Hindlimb muscle (tissue), 1 donor: ENCODE data around the gene TNIK. TPM values are rescaled to one million over a fixed set of nuclear protein-coding genes. Genes with fewer than 3 reads are reported as not detected.

ENCODE experiments used
- DNase-seq: peaks from one replicate; pipeline ENCODE4 v3.0.0-alpha.2; 2013
- polyA plus RNA-seq: library from polyadenylated mRNA; unstranded; fragments of 120-200 nt; gene quantifications from one replicate; pipeline ENCODE4 v1.2.1, GENCODE V29; 2013; ENCODE audit not compliant: insufficient read length

TNIK gene
- polyA plus RNA-seq, 1 donor: 49.1 TPM

- no peak for DNase-seq
Observed at GRCh38 chr3:171279972-171280371, 180.2 kb downstream of the TNIK start.

GRCh38 chr3:171278299-171278590 is 182.0 kb downstream of the TNIK start:
- no peak for DNase-seq

- DNase-seq: no peak
Observed at GRCh38 chr3:171277456-171278298, 182.5 kb downstream of the TNIK start.

GRCh38 chr3:171276923-171277322 is 183.3 kb downstream of the TNIK start:
- no peak for DNase-seq

- DNase-seq: no peak
Observed at GRCh38 chr3:171274222-171274621, 186.0 kb downstream of the TNIK start.

- no peak for DNase-seq
Observed at GRCh38 chr3:171270541-171270940, 189.7 kb downstream of the TNIK start.

- DNase-seq: no peak
Observed at GRCh38 chr3:171269542-171269941, 190.7 kb downstream of the TNIK start.

- DNase-seq: peak; percentile 18
Observed at GRCh38 chr3:171268677-171269076, 191.5 kb downstream of the TNIK start.

GRCh38 chr3:171267104-171267503 is 193.1 kb downstream of the TNIK start:
- DNase-seq: peak; percentile 43

GRCh38 chr3:171266740-171267073 is 193.5 kb downstream of the TNIK start:
- no peak for DNase-seq

- DNase-seq: no peak
Observed at GRCh38 chr3:171266034-171266739, 194.0 kb downstream of the TNIK start.

GRCh38 chr3:171264758-171265157 is 195.4 kb downstream of the TNIK start:
- no peak for DNase-seq

GRCh38 chr3:171262431-171262830 is 197.8 kb downstream of the TNIK start:
- DNase-seq: no peak

GRCh38 chr3:171261487-171261886 is 198.7 kb downstream of the TNIK start:
- no peak for DNase-seq

GRCh38 chr3:171260899-171261298 is 199.3 kb downstream of the TNIK start:
- no peak for DNase-seq

- no peak for DNase-seq
Observed at GRCh38 chr3:171260466-171260865, 199.7 kb downstream of the TNIK start.

GRCh38 chr3:171258316-171258715 is 201.9 kb downstream of the TNIK start:
- DNase-seq: no peak

GRCh38 chr3:171257251-171258203 is 202.7 kb downstream of the TNIK start:
- DNase-seq: no peak

GRCh38 chr3:171256445-171257250 is 203.6 kb downstream of the TNIK start:
- DNase-seq: no peak

- no peak for DNase-seq
Observed at GRCh38 chr3:171255236-171255806, 204.9 kb downstream of the TNIK start.

- no peak for DNase-seq
Observed at GRCh38 chr3:171254315-171254714, 205.9 kb downstream of the TNIK start.

GRCh38 chr3:171251835-171252234 is 208.4 kb downstream of the TNIK start:
- DNase-seq: no peak
